Bronchial epithelial cell (primary cell): Measurements from ENCODE around the gene DNM3. TPM values are rescaled to one million over a fixed set of nuclear protein-coding genes. Genes with fewer than 3 reads are reported as not detected.
"Not testable (repeated sequence)": the region's sequence is repeated elsewhere in the genome, so short reads cannot be mapped to it uniquely, and the experiment has no call there.

Source experiments
- DNase-seq: peaks from one replicate; pipeline ENCODE4 v3.0.0-alpha.2; 2010; ENCODE audit warnings: low read depth
- FAIRE-seq: peaks from 2 replicates; lab custom pipeline; 2011; peaks lifted over from hg19 to GRCh38; lab: Jason Lieb, UNC
- H3K27me3 ChIP-seq: 2 replicates; pipeline ENCODE4 v1.5.1; 2011; ENCODE audit warnings: low read length; ENCODE audit not compliant: control insufficient read depth, insufficient read depth
- H3K36me3 ChIP-seq: 2 replicates; pipeline ENCODE4 v1.5.1; 2011; ENCODE audit warnings: low read length; ENCODE audit not compliant: control insufficient read depth, insufficient read depth
- H3K4me3 ChIP-seq: 2 replicates; pipeline ENCODE4 v1.5.1; 2011; ENCODE audit warnings: mild to moderate bottlenecking, low read depth, low read length, control low read depth
- total RNA-seq: library from RNA; depleted of rRNA; stranded (reverse); fragments of >200 nt; gene quantifications from 2 replicates; pipeline ENCODE4 v1.2.1, GENCODE V29; 2014
- TF ChIP-seq, protein P1 (sequence below): IDR thresholded peaks from 2 replicates; pipeline ENCODE4 v1.5.1; 2011; ENCODE audit warnings: mild to moderate bottlenecking, moderate library complexity, low read length, control low read depth, inconsistent platforms; ENCODE audit not compliant: insufficient read depth, severe bottlenecking

Gene DNM3
- total RNA-seq, 1 donor from 2014 or later: 1.3 TPM

DNA sequence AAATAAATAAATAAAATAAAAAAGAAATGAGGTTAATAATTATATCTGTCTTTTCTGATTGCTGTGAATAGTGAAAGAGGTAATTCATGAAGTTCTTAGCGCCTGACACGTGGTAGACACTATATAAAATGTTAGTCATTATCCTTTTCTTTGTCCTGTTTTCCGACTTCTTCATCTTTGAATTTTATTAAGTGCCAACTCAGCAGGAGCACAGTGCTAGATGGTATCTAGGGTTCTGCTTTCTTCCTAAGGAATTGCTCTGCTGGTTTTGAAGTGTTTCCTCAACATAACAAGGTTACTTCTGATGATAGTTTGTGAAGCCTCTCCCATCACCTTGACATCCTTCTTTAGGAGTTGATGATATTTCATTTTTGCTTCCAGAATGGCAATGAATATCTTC, 227.0 kb downstream of the DNM3 start:
- DNase-seq (no peak), FAIRE-seq (no peak)
- H3K4me3 ChIP-seq: no peak overlapping the region
- H3K36me3 ChIP-seq: no peaks in the 10 kb centered on the region
- TF ChIP-seq, protein P1, sequence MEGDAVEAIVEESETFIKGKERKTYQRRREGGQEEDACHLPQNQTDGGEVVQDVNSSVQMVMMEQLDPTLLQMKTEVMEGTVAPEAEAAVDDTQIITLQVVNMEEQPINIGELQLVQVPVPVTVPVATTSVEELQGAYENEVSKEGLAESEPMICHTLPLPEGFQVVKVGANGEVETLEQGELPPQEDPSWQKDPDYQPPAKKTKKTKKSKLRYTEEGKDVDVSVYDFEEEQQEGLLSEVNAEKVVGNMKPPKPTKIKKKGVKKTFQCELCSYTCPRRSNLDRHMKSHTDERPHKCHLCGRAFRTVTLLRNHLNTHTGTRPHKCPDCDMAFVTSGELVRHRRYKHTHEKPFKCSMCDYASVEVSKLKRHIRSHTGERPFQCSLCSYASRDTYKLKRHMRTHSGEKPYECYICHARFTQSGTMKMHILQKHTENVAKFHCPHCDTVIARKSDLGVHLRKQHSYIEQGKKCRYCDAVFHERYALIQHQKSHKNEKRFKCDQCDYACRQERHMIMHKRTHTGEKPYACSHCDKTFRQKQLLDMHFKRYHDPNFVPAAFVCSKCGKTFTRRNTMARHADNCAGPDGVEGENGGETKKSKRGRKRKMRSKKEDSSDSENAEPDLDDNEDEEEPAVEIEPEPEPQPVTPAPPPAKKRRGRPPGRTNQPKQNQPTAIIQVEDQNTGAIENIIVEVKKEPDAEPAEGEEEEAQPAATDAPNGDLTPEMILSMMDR: no peak
- H3K27me3 ChIP-seq: no peaks in the 10 kb centered on the region

DNA sequence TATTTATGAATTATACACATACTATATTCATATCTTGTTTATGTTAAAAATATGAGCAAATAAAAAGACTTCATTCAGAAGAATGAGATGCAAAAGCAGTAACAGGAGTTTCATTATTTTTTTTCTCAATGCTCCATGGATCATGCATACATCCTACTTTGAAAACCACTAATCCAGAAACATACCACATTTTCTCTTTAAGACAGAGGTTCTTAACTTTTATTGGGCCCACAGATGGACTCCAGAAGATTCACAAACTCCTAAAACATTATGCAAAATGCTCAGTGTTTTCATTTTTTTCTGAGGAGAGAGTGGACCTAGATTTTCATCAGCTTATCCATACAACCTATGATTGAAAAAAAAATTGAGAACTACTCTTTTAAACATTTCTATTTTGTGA, 227.8 kb downstream of the DNM3 start:
- Histone ChIP-seq H3K4me3 (no peak overlapping the region), H3K36me3 (no peaks in the 10 kb centered on the region), H3K27me3 (no peaks in the 10 kb centered on the region)
- TF ChIP-seq, protein P1: no peak
- FAIRE-seq: no peak
- no peak for DNase-seq

DNA sequence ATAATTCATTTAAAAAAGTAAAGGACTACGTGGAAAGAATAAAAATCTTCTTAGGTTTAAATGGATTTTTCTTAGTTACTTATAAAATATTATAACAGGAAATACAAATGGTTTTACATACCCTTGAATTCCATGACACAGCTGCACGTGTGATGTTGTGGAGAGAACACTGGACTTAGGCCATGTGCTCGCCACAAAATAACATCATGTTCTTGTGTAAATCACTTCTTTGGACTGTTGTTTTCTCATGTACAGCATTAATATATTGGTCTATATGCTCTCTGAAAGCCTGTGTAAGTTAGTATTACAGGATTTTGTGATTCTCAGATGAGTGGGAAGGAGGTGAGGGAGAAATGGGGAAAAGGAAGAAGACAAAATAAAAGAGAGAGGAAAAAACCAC, 228.2 kb downstream of the DNM3 start:
- TF ChIP-seq, protein P1: no peak
- H3K36me3 ChIP-seq: no peaks in the 10 kb centered on the region
- FAIRE-seq (no peak), DNase-seq (no peak)
- no peak overlapping the region for H3K4me3 ChIP-seq
- H3K27me3 ChIP-seq: no peaks in the 10 kb centered on the region

DNA sequence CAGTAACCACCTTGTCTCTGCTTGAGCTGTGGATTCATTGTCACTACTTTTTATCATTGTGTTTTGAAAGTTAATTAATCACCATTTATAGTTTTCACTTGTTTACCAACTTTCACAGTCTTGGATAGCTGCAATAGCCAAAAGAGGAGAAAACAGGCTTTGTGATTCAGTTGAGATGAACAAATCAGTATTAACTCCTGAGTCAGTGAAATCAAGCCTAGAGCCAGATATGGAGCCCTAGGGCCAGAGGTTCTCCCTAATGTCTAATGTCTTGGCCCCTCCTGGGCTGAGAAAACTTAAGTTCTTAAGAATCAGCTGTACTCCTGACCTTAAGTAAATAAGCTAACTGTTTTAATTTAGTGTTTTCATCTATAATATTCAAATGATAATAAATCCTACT, 228.8 kb downstream of the DNM3 start:
- TF ChIP-seq, protein P1: no peak
- no peaks in the 10 kb centered on the region for H3K27me3 ChIP-seq
- H3K4me3 ChIP-seq: no peak overlapping the region
- no peak for FAIRE-seq
- no peak for DNase-seq
- no peaks in the 10 kb centered on the region for H3K36me3 ChIP-seq

DNA sequence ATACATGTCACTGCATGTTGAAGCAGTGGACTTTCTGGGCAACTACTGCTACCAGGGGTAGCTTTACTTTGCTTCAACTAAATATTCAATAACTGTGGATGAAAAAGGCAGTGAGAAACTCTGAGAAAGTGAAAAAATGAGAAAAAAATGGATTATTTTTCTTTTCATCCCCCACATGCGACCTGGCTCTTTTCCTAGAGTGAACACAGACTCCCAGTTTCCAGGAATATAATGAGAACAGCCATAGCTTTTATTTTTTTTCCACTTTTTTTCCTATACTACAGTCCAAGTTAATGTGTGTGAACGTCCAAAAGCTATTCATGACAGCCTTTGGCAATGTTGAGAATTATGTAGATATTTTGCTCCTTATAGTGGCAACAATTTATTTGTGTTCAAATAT, 230.4 kb downstream of the DNM3 start:
- TF ChIP-seq, protein P1: no peak
- FAIRE-seq (no peak), DNase-seq (peak; percentile 55)
- H3K36me3 ChIP-seq: no peaks in the 10 kb centered on the region
- no peak overlapping the region for H3K4me3 ChIP-seq
- no peaks in the 10 kb centered on the region for H3K27me3 ChIP-seq

DNA sequence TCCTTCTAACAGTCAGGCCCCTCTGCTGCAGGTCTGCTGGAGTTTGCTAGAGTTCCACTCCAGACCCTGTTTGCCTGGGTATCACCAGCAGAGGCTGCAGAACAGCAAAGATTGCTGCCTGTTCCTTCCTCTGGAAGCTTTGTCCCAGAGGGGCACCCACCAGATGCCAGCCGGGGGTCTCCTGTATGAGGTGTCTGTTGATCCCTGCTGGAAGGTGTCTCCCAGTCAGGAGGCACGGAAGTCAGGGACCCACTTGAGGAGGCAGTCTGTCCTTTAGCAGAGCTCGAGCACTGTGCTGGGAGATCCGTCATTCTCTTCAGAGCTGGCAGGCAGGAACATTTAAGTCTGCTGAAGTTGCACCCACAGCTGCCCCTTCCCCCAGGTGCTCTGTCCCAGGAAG, 238.6 kb downstream of the DNM3 start:
- H3K36me3 ChIP-seq, H3K27me3 ChIP-seq, DNase-seq, FAIRE-seq, H3K4me3 ChIP-seq: not testable (repeated sequence)
